ENCODE measurements around the gene SPATA22.

DNA sequence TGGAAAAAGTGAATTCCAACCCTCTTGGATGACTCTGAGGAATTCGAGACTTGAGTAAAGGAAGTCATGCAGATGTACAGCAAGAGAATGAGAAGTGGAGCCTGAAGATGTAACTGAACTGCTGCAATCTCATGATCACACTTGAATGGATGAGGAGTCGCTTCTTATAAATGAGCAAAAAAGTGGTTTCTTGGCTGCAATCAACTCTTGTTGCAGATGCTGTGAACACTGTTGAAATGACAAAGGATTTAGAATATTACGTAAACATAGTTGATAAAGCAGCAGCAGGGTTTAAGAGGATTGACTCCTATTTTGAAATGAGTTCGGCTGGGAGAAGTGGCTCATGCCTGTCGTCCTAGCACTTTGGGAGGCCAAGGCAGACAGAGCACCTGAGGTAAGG is 29.7 kb upstream of the SPATA22 start:
- TF ChIP-seq, protein P1, sequence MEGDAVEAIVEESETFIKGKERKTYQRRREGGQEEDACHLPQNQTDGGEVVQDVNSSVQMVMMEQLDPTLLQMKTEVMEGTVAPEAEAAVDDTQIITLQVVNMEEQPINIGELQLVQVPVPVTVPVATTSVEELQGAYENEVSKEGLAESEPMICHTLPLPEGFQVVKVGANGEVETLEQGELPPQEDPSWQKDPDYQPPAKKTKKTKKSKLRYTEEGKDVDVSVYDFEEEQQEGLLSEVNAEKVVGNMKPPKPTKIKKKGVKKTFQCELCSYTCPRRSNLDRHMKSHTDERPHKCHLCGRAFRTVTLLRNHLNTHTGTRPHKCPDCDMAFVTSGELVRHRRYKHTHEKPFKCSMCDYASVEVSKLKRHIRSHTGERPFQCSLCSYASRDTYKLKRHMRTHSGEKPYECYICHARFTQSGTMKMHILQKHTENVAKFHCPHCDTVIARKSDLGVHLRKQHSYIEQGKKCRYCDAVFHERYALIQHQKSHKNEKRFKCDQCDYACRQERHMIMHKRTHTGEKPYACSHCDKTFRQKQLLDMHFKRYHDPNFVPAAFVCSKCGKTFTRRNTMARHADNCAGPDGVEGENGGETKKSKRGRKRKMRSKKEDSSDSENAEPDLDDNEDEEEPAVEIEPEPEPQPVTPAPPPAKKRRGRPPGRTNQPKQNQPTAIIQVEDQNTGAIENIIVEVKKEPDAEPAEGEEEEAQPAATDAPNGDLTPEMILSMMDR (IDR thresholded peaks at IDR 0.05) = no peak
- TF ChIP-seq POLR2A (IDR thresholded peaks at IDR 0.05) = no peak

All from lower leg skin (tissue), 3 donors.